Measurements from ENCODE around the gene OR4C11.

- no peak for TF ChIP-seq CTCF (IDR thresholded peaks at IDR 0.05)
- TF ChIP-seq POLR2A (IDR thresholded peaks at IDR 0.05) = no peak
Observed at GRCh38 chr11:55607545-55607944, at the start of gene OR4C11.
